H1 (cell line): ENCODE results near the gene SULF2. TPM values are rescaled to one million over a fixed set of nuclear protein-coding genes. Genes with fewer than 3 reads are reported as not detected.

Source experiments
- CTCF ChIA-PET: fragments of 300-600 bp; sonication (Branson Sonifier 250); formaldehyde crosslinking; loops from one replicate; lab custom pipeline; 2021; ENCODE audit not compliant: partially characterized antibody; lab: Charles Lee
- POLR2A ChIA-PET: fragments of 300-600 bp; sonication (Branson Sonifier 250); formaldehyde crosslinking; loops from one replicate; lab custom pipeline; 2021; ENCODE audit warnings: inconsistent platforms; ENCODE audit not compliant: partially characterized antibody; lab: Charles Lee
- DNase-seq, 2 experiments: peaks; one replicate each; pipeline versions ENCODE4 v3.0.0 to v3.0.0-alpha.2; 2010 to 2022; ENCODE audit warnings: low spot score in 2 of 2, low read depth in 1 of 2, mixed read lengths in 1 of 2
- FAIRE-seq: peaks from 2 replicates; lab custom pipeline; 2011; peaks lifted over from hg19 to GRCh38; lab: Jason Lieb, UNC
- H2AFZ ChIP-seq: 2 replicates; pipeline ENCODE4 v1.8.1; 2012; ENCODE audit warnings: low read length, inconsistent platforms
- H2AK5ac ChIP-seq: 2 replicates; pipeline ENCODE4 v1.6.1; 2013; ENCODE audit warnings: low read depth, low read length
- H2BK120ac ChIP-seq: replicated peaks from 2 replicates; pipeline ENCODE3; 2013; ENCODE audit warnings: low read depth, low read length, inconsistent platforms
- H2BK12ac ChIP-seq: 2 replicates; pipeline ENCODE4 v1.6.1; 2013; ENCODE audit warnings: low read depth, low read length
- H2BK15ac ChIP-seq: 2 replicates; pipeline ENCODE4 v1.6.1; 2013; ENCODE audit warnings: low read length
- H2BK20ac ChIP-seq: 2 replicates; pipeline ENCODE4 v1.6.1; 2013; ENCODE audit warnings: low read length
- H2BK5ac ChIP-seq: 2 replicates; pipeline ENCODE4 v1.6.1; 2013; ENCODE audit warnings: low read depth, low read length
- H3K14ac ChIP-seq: 2 replicates; pipeline ENCODE4 v1.6.1; 2013; ENCODE audit warnings: inconsistent platforms; ENCODE audit not compliant: insufficient read length
- H3K18ac ChIP-seq: 2 replicates; pipeline ENCODE4 v1.6.1; 2013; ENCODE audit warnings: low read length; ENCODE audit errors: extremely low read depth
- H3K23ac ChIP-seq: 2 replicates; pipeline ENCODE4 v1.6.1; 2013; ENCODE audit warnings: inconsistent platforms; ENCODE audit not compliant: insufficient read length
- H3K23me2 ChIP-seq: 2 replicates; pipeline ENCODE4 v1.6.1; 2013; ENCODE audit warnings: low read depth, low read length
- H3K27ac ChIP-seq: 2 replicates; pipeline ENCODE4 v1.6.1; 2011; ENCODE audit warnings: low read depth, low read length, inconsistent platforms
- H3K27me3 ChIP-seq, 4 experiments: replicated peaks in 1 of 4; 1 replicate in 1 of 4; 2 replicates in 3 of 4; pipeline versions ENCODE4 v1.6.1 to v1.8.1; 2011 to 2013; ENCODE audit warnings: low read length in 3 of 4, mild to moderate bottlenecking in 3 of 4, inconsistent platforms in 2 of 4, mixed read lengths in 2 of 4, moderate library complexity in 1 of 4; ENCODE audit not compliant: control insufficient read depth in 3 of 4, insufficient read depth in 3 of 4; ENCODE audit errors: extremely low read depth in 1 of 4
- H3K36me3 ChIP-seq, 4 experiments: 2 replicates each; pipeline versions ENCODE4 v1.6.1 to v1.8.1; 2011 to 2013; ENCODE audit warnings: mild to moderate bottlenecking in 4 of 4, low read length in 3 of 4, moderate library complexity in 2 of 4, control low read depth in 1 of 4, inconsistent platforms in 1 of 4; ENCODE audit not compliant: insufficient read depth in 4 of 4, control insufficient read depth in 2 of 4
- H3K4ac ChIP-seq: replicated peaks from 2 replicates; pipeline ENCODE3; 2013; ENCODE audit warnings: low read length, low read depth, mixed read lengths, inconsistent platforms; ENCODE audit not compliant: insufficient read length
- H3K4me1 ChIP-seq, 4 experiments: replicated peaks in 1 of 4; 1 replicate in 1 of 4; 2 replicates in 3 of 4; pipeline versions ENCODE4 v1.6.1 to v1.8.1; 2011 to 2013; ENCODE audit warnings: low read length in 3 of 4, inconsistent platforms in 2 of 4, mixed read lengths in 1 of 4; ENCODE audit not compliant: insufficient read depth in 4 of 4, control insufficient read depth in 3 of 4
- H3K4me2 ChIP-seq, 2 experiments: 2 replicates each; pipeline versions ENCODE4 v1.6.1 to v1.8.1; 2011 to 2013; ENCODE audit warnings: low read depth in 2 of 2, low read length in 2 of 2, control low read depth in 1 of 2, inconsistent platforms in 1 of 2, mild to moderate bottlenecking in 1 of 2; ENCODE audit not compliant: insufficient read depth in 1 of 2
- H3K4me3 ChIP-seq, 4 experiments: fragments of 200-600, 300-600 bp in 1 of 4; sonication (generic), shearing (Covaris generic), sonication (Bioruptor Twin) in 1 of 4; 2 replicates each; pipeline versions ENCODE4 v1.5.1 to v1.8.1; 2011 to 2016; ENCODE audit warnings: low read length in 4 of 4, low read depth in 3 of 4, control low read depth in 2 of 4, inconsistent platforms in 2 of 4, mild to moderate bottlenecking in 2 of 4, mixed read lengths in 1 of 4, moderate library complexity in 1 of 4; ENCODE audit not compliant: insufficient read depth in 2 of 4; ENCODE audit errors: extremely low read depth in 1 of 4
- H3K56ac ChIP-seq: replicated peaks from 2 replicates; pipeline ENCODE3; 2013; ENCODE audit warnings: low read depth, mild to moderate bottlenecking, mixed read lengths, low read length, inconsistent platforms; ENCODE audit not compliant: insufficient read length
- H3K79me1 ChIP-seq: 2 replicates; pipeline ENCODE4 v1.6.1; 2013; ENCODE audit warnings: low read depth, low read length, control low read depth
- H3K79me2 ChIP-seq, 2 experiments: 2 replicates each; pipeline versions ENCODE4 v1.6.1 to v1.8.1; 2012 to 2013; ENCODE audit warnings: low read length in 2 of 2, mild to moderate bottlenecking in 2 of 2, inconsistent platforms in 1 of 2; ENCODE audit not compliant: insufficient read depth in 2 of 2, control insufficient read depth in 1 of 2
- H3K9ac ChIP-seq, 4 experiments: replicated peaks in 1 of 4; 1 replicate in 1 of 4; 2 replicates in 3 of 4; pipeline versions ENCODE4 v1.6.1 to v1.8.1; 2011 to 2013; ENCODE audit warnings: low read depth in 3 of 4, low read length in 3 of 4, control low read depth in 2 of 4, mild to moderate bottlenecking in 2 of 4, moderate library complexity in 2 of 4, inconsistent platforms in 1 of 4; ENCODE audit errors: extremely low read depth in 1 of 4
- H3K9me3 ChIP-seq, 2 experiments: 2 replicates each; pipeline versions ENCODE4 v1.6.1 to v1.8.1; 2012 to 2013; ENCODE audit warnings: mild to moderate bottlenecking in 2 of 2, moderate library complexity in 2 of 2, control low read depth in 1 of 2, inconsistent platforms in 1 of 2, low read depth in 1 of 2, low read length in 1 of 2, mixed read lengths in 1 of 2; ENCODE audit not compliant: insufficient read depth in 2 of 2
- H4K20me1 ChIP-seq, 2 experiments: replicated peaks in 1 of 2; 2 replicates each; pipeline versions ENCODE3 to v1.8.1; 2011 to 2013; ENCODE audit warnings: inconsistent platforms in 2 of 2, low read length in 2 of 2, mild to moderate bottlenecking in 1 of 2; ENCODE audit not compliant: insufficient read depth in 2 of 2, control insufficient read depth in 1 of 2
- H4K5ac ChIP-seq: 2 replicates; pipeline ENCODE4 v1.6.1; 2013; ENCODE audit warnings: low read length, low read depth, mixed read lengths, inconsistent platforms; ENCODE audit not compliant: insufficient read length
- H4K8ac ChIP-seq: 2 replicates; pipeline ENCODE4 v1.8.0; 2013; ENCODE audit warnings: mild to moderate bottlenecking, moderate library complexity, low read length, inconsistent platforms; ENCODE audit not compliant: insufficient read depth; ENCODE audit errors: extremely low read depth
- H4K91ac ChIP-seq: replicated peaks from 2 replicates; pipeline ENCODE3; 2013; ENCODE audit warnings: low read length, mixed read lengths, inconsistent platforms; ENCODE audit not compliant: insufficient read length
- CTBP2 ChIP-seq: IDR thresholded peaks from 2 replicates; pipeline ENCODE4 v1.7.0; 2011; ENCODE audit warnings: borderline replicate concordance, mild to moderate bottlenecking, moderate library complexity, mixed read lengths, low read length; ENCODE audit not compliant: insufficient read depth, insufficient read length
- RXRA ChIP-seq: IDR thresholded peaks from 2 replicates; pipeline ENCODE4 v1.6.1; 2011; ENCODE audit warnings: low read depth, mild to moderate bottlenecking, low read length, moderate library complexity; ENCODE audit not compliant: insufficient read depth
- WGBS, 2 experiments: shearing (Covaris generic) in 1 of 2; methylation state at CpG; one replicate each; pipeline versions ENCODE4 v1.1.6 to v1.1.7; 2013 to 2015; ENCODE audit warnings: low lambda C conversion rate in 2 of 2, mixed read lengths in 2 of 2, inconsistent platforms in 1 of 2, low coverage in 1 of 2, missing lambda C conversion rate in 1 of 2; ENCODE audit not compliant: insufficient replicate concordance in 2 of 2, insufficient coverage in 1 of 2, insufficient read length in 1 of 2; ENCODE audit errors: extremely low coverage in 1 of 2, missing lambda C conversion rate in 1 of 2; 5-methylcytosine and 5-hydroxymethylcytosine counted together
- polyA plus RNA-seq, 7 experiments: library from polyadenylated mRNA; depleted of rRNA in 3 of 7; stranded (reverse) in 5 of 7; unstranded in 2 of 7; fragments of >200 nt in 5 of 7; fragments of 200-250 nt in 2 of 7; gene quantifications; 1 replicate in 5 of 7; 2 replicates in 1 of 7; 4 replicates in 1 of 7; pipeline versions ENCODE4 v1.2.1 to v1.2.3, GENCODE V29; 2011 to 2013; ENCODE audit warnings: missing spikeins in 2 of 7, mixed read lengths in 2 of 7
- total RNA-seq: library from RNA; stranded (reverse); fragmentation: NEBNext Ultra II Directional; extraction: Animal tissue kit (Norgen Biotek cat#: 25700); gene quantifications from 2 replicates; pipeline ENCODE4 v1.2.1, GENCODE V29; 2021

SULF2 gene
- total and polyA plus RNA-seq, 2 of the 8 experiments (the other 6 are each of a cell fraction or from before 2014, with no cell fraction given), result 15.7 to 28.2 TPM

- Histone ChIP-seq H3K9me3 (no peaks in the 10 kb centered on the region), H4K8ac (no peak overlapping the region), H3K18ac (no peak overlapping the region), H2BK20ac (no peak overlapping the region), H3K79me2 (no peaks in the 10 kb centered on the region), H3K27me3 (no peaks in the 10 kb centered on the region), H3K56ac (no peak overlapping the region), H4K20me1 (peaks cover 0 to 3% of the 10 kb centered on the region in 2 experiments), H3K23ac (no peak overlapping the region), H4K91ac (no peak overlapping the region), H2AFZ (no peak overlapping the region), H3K4me1 (no peaks in the 10 kb centered on the region; a peak in 1 of 7 replicates), H3K79me1 (no peaks in the 10 kb centered on the region), H3K23me2 (no peaks in the 10 kb centered on the region), H3K27ac (no peak overlapping the region), H3K36me3 (no peaks in the 10 kb centered on the region), H4K5ac (no peak overlapping the region), H2BK12ac (no peak overlapping the region), H2BK120ac (no peak overlapping the region), H3K4ac (no peak overlapping the region), H3K14ac (no peak overlapping the region), H3K4me2 (no peak overlapping the region), H3K4me3 (no peak overlapping the region), H3K9ac (no peak overlapping the region), H2AK5ac (no peak overlapping the region), H2BK15ac (no peak overlapping the region), H2BK5ac (no peak overlapping the region)
- 87% methylated on average over 4 of the region's 4 CpGs; no CpG with 5 or more reads in 1 of the 2 experiments for WGBS, 2 experiments
- no peak for DNase-seq
- no peak for FAIRE-seq
- ChIA-PET CTCF (interaction anchor here (0.9 kb wide), 1 partner anchor 18 kb away, joined by 3 read pairs; no protein-coding TSS in a partner anchor), POLR2A (no interaction called here)
- TF ChIP-seq CTBP2 (no peak), RXRA (no peak)
These were observed 35.9 kb downstream of the SULF2 start for GRCh38 chr20:47749339-47749738.
